GM23338 (cell line): ENCODE results near the gene HCRT.

Source experiments
- CREB1 ChIP-seq: fragments of 250-450 bp; sonication (Bioruptor Pico); IDR thresholded peaks from 2 replicates; pipeline ENCODE4 v1.5.0; 2020; ENCODE audit warnings: low read depth, mild to moderate bottlenecking, moderate library complexity
- EZH2 ChIP-seq: fragments of 200-600 bp; sonication (generic); IDR thresholded peaks from one replicate; pipeline ENCODE4 v1.8.0; 2017; ENCODE audit warnings: antibody characterized with exemption, mild to moderate bottlenecking, low read depth; ENCODE audit not compliant: unreplicated experiment
- EZH2phosphoT487 ChIP-seq: fragments of 200-600 bp; sonication (generic); IDR thresholded peaks from one replicate; pipeline ENCODE4 v1.8.1; 2018; ENCODE audit warnings: antibody characterized with exemption; ENCODE audit not compliant: unreplicated experiment
- JUNB ChIP-seq: IDR thresholded peaks from one replicate; pipeline ENCODE4 v1.6.1; 2016; ENCODE audit warnings: antibody characterized with exemption; ENCODE audit not compliant: unreplicated experiment
- NANOG ChIP-seq: IDR thresholded peaks from 2 replicates; pipeline ENCODE4 v1.6.1; 2016; ENCODE audit warnings: antibody characterized with exemption, borderline replicate concordance
- POLR2AphosphoS5 ChIP-seq: IDR thresholded peaks from 2 replicates; pipeline ENCODE4 v1.6.1; 2016; ENCODE audit warnings: antibody characterized with exemption, low read depth
- STAT1 ChIP-seq: IDR thresholded peaks from one replicate; pipeline ENCODE4 v1.6.1; 2016; ENCODE audit warnings: antibody characterized with exemption; ENCODE audit not compliant: unreplicated experiment
- ZNF114 ChIP-seq: fragments of 250-450 bp; sonication (Bioruptor Pico); IDR thresholded peaks from 2 replicates; pipeline ENCODE4 v1.5.0; 2020; ENCODE audit warnings: mild to moderate bottlenecking, moderate library complexity
- ZNF331 ChIP-seq: fragments of 250-450 bp; sonication (Bioruptor Pico); IDR thresholded peaks from 2 replicates; pipeline ENCODE4 v1.5.0; 2020; ENCODE audit warnings: low read depth, mild to moderate bottlenecking, moderate library complexity
- TF ChIP-seq, protein P1 (sequence below), 2 experiments: fragments of 200-600 bp in 1 of 2; sonication (generic) in 1 of 2; conservative IDR thresholded peaks; 2 replicates each; pipeline versions ENCODE4 v1.5.1 to v1.6.1; 2016 to 2017; ENCODE audit warnings: antibody characterized with exemption in 2 of 2, low read depth in 2 of 2, mild to moderate bottlenecking in 2 of 2, moderate library complexity in 1 of 2
- TF ChIP-seq, protein P2 (sequence below): IDR thresholded peaks from one replicate; pipeline ENCODE4 v1.6.1; 2018; ENCODE audit warnings: antibody characterized with exemption; ENCODE audit not compliant: unreplicated experiment

DNA sequence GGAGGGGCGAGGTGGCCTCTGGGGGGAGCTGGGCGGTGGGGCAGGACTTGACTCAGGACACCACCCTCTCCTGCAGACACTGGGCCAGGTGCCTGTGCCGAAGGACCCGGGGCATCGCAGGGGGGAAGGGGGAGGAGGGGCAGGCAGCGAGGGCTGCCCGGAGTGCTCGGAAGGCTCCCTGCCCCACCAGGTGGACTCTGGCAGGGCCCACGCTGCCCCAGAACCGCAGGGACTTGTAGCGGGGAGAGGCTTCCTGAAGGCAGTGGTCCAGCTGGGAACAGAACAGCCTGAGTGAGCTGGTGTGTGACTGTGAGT lies 4.4 kb upstream of the HCRT start:
- TF ChIP-seq, protein P1, sequence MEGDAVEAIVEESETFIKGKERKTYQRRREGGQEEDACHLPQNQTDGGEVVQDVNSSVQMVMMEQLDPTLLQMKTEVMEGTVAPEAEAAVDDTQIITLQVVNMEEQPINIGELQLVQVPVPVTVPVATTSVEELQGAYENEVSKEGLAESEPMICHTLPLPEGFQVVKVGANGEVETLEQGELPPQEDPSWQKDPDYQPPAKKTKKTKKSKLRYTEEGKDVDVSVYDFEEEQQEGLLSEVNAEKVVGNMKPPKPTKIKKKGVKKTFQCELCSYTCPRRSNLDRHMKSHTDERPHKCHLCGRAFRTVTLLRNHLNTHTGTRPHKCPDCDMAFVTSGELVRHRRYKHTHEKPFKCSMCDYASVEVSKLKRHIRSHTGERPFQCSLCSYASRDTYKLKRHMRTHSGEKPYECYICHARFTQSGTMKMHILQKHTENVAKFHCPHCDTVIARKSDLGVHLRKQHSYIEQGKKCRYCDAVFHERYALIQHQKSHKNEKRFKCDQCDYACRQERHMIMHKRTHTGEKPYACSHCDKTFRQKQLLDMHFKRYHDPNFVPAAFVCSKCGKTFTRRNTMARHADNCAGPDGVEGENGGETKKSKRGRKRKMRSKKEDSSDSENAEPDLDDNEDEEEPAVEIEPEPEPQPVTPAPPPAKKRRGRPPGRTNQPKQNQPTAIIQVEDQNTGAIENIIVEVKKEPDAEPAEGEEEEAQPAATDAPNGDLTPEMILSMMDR (conservative IDR thresholded peaks at IDR 0.05; ENCODE audit: low read depth in 2 of 2) = no peak
- TF ChIP-seq EZH2 = no peak
- TF ChIP-seq EZH2phosphoT487 = no peak
- TF ChIP-seq ZNF114 (CRISPR knock-in tag) = no peak
- TF ChIP-seq, protein P2, sequence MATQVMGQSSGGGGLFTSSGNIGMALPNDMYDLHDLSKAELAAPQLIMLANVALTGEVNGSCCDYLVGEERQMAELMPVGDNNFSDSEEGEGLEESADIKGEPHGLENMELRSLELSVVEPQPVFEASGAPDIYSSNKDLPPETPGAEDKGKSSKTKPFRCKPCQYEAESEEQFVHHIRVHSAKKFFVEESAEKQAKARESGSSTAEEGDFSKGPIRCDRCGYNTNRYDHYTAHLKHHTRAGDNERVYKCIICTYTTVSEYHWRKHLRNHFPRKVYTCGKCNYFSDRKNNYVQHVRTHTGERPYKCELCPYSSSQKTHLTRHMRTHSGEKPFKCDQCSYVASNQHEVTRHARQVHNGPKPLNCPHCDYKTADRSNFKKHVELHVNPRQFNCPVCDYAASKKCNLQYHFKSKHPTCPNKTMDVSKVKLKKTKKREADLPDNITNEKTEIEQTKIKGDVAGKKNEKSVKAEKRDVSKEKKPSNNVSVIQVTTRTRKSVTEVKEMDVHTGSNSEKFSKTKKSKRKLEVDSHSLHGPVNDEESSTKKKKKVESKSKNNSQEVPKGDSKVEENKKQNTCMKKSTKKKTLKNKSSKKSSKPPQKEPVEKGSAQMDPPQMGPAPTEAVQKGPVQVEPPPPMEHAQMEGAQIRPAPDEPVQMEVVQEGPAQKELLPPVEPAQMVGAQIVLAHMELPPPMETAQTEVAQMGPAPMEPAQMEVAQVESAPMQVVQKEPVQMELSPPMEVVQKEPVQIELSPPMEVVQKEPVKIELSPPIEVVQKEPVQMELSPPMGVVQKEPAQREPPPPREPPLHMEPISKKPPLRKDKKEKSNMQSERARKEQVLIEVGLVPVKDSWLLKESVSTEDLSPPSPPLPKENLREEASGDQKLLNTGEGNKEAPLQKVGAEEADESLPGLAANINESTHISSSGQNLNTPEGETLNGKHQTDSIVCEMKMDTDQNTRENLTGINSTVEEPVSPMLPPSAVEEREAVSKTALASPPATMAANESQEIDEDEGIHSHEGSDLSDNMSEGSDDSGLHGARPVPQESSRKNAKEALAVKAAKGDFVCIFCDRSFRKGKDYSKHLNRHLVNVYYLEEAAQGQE = no peak
- TF ChIP-seq POLR2AphosphoS5 = no peak
- TF ChIP-seq ZNF331 (CRISPR knock-in tag) = no peak
- TF ChIP-seq CREB1 (CRISPR knock-in tag) = no peak
- no peak for TF ChIP-seq JUNB
- no peak for TF ChIP-seq NANOG
- TF ChIP-seq STAT1 = no peak
